ENCODE results near the gene ATXN3L. TPM values are rescaled to one million over a fixed set of nuclear protein-coding genes. Genes with fewer than 3 reads are reported as not detected.

ATXN3L gene
- total and polyA plus RNA-seq, 2 of the 8 experiments (the other 6 are each of a cell fraction or from before 2014, with no cell fraction given): not detected

DNA sequence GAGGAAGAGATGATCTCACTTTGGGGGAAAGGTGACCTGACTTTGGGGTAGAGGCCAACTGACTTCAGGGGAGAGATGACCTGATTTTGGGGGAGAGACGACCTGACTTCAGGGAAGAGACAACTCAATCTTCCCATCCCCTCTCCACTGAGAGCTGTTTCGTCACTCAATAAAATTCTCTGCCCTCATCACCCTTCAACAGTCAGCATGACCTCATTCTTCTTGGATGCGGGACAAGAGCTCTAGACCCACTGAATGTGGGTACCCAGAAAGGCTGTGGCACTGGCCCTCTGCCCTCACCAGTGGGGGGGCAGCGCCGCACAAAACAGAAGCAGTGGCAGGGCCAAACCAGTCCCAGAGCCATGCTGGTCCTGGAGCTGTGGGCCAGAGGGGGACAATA is 34.6 kb downstream of the ATXN3L start (continued):
- TF ChIP-seq, protein P1, sequence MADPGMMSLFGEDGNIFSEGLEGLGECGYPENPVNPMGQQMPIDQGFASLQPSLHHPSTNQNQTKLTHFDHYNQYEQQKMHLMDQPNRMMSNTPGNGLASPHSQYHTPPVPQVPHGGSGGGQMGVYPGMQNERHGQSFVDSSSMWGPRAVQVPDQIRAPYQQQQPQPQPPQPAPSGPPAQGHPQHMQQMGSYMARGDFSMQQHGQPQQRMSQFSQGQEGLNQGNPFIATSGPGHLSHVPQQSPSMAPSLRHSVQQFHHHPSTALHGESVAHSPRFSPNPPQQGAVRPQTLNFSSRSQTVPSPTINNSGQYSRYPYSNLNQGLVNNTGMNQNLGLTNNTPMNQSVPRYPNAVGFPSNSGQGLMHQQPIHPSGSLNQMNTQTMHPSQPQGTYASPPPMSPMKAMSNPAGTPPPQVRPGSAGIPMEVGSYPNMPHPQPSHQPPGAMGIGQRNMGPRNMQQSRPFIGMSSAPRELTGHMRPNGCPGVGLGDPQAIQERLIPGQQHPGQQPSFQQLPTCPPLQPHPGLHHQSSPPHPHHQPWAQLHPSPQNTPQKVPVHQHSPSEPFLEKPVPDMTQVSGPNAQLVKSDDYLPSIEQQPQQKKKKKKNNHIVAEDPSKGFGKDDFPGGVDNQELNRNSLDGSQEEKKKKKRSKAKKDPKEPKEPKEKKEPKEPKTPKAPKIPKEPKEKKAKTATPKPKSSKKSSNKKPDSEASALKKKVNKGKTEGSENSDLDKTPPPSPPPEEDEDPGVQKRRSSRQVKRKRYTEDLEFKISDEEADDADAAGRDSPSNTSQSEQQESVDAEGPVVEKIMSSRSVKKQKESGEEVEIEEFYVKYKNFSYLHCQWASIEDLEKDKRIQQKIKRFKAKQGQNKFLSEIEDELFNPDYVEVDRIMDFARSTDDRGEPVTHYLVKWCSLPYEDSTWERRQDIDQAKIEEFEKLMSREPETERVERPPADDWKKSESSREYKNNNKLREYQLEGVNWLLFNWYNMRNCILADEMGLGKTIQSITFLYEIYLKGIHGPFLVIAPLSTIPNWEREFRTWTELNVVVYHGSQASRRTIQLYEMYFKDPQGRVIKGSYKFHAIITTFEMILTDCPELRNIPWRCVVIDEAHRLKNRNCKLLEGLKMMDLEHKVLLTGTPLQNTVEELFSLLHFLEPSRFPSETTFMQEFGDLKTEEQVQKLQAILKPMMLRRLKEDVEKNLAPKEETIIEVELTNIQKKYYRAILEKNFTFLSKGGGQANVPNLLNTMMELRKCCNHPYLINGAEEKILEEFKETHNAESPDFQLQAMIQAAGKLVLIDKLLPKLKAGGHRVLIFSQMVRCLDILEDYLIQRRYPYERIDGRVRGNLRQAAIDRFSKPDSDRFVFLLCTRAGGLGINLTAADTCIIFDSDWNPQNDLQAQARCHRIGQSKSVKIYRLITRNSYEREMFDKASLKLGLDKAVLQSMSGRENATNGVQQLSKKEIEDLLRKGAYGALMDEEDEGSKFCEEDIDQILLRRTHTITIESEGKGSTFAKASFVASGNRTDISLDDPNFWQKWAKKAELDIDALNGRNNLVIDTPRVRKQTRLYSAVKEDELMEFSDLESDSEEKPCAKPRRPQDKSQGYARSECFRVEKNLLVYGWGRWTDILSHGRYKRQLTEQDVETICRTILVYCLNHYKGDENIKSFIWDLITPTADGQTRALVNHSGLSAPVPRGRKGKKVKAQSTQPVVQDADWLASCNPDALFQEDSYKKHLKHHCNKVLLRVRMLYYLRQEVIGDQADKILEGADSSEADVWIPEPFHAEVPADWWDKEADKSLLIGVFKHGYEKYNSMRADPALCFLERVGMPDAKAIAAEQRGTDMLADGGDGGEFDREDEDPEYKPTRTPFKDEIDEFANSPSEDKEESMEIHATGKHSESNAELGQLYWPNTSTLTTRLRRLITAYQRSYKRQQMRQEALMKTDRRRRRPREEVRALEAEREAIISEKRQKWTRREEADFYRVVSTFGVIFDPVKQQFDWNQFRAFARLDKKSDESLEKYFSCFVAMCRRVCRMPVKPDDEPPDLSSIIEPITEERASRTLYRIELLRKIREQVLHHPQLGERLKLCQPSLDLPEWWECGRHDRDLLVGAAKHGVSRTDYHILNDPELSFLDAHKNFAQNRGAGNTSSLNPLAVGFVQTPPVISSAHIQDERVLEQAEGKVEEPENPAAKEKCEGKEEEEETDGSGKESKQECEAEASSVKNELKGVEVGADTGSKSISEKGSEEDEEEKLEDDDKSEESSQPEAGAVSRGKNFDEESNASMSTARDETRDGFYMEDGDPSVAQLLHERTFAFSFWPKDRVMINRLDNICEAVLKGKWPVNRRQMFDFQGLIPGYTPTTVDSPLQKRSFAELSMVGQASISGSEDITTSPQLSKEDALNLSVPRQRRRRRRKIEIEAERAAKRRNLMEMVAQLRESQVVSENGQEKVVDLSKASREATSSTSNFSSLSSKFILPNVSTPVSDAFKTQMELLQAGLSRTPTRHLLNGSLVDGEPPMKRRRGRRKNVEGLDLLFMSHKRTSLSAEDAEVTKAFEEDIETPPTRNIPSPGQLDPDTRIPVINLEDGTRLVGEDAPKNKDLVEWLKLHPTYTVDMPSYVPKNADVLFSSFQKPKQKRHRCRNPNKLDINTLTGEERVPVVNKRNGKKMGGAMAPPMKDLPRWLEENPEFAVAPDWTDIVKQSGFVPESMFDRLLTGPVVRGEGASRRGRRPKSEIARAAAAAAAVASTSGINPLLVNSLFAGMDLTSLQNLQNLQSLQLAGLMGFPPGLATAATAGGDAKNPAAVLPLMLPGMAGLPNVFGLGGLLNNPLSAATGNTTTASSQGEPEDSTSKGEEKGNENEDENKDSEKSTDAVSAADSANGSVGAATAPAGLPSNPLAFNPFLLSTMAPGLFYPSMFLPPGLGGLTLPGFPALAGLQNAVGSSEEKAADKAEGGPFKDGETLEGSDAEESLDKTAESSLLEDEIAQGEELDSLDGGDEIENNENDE (IDR thresholded peaks at IDR 0.05; ENCODE audit: insufficient replicate concordance, low read length): no peak
- TF ChIP-seq SP4 (IDR thresholded peaks at IDR 0.05; ENCODE audit: low read length) (no peak), JUN (IDR thresholded peaks at IDR 0.05; ENCODE audit: low read depth, low read length) (no peak), SRF (IDR thresholded peaks at IDR 0.05; ENCODE audit: low read depth, low read length) (no peak), KDM1A (IDR thresholded peaks at IDR 0.05; ENCODE audit: borderline replicate concordance, low read length) (no peak), EP300 (IDR thresholded peaks at IDR 0.05; ENCODE audit: borderline replicate concordance in 1 of 2, low read depth in 2 of 2, low read length in 2 of 2) (no peak)
- TF ChIP-seq, protein P2, sequence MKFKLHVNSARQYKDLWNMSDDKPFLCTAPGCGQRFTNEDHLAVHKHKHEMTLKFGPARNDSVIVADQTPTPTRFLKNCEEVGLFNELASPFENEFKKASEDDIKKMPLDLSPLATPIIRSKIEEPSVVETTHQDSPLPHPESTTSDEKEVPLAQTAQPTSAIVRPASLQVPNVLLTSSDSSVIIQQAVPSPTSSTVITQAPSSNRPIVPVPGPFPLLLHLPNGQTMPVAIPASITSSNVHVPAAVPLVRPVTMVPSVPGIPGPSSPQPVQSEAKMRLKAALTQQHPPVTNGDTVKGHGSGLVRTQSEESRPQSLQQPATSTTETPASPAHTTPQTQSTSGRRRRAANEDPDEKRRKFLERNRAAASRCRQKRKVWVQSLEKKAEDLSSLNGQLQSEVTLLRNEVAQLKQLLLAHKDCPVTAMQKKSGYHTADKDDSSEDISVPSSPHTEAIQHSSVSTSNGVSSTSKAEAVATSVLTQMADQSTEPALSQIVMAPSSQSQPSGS (IDR thresholded peaks at IDR 0.05; ENCODE audit: low read length): no peak
